Activated T-helper 1 cell treated with anti-CD3 and anti-CD28 coated beads, Interleukin-2, amount 50 U/mL, for 16 hours (primary cell): Measurements from ENCODE around the gene KIAA1755.

Source experiments
- DNase-seq, 2 donors: peaks; one replicate each; pipeline ENCODE4 v3.0.0-alpha.2; 2020; ENCODE audit warnings: low read depth in 1 of 2, low spot score in 1 of 2

KIAA1755 gene

GRCh38 chr20:38190166-38190565, 70.4 kb downstream of the KIAA1755 start:
- DNase-seq = no peak

GRCh38 chr20:38187517-38187916, 73.0 kb downstream of the KIAA1755 start:
- DNase-seq = no peak

- DNase-seq = no peak
Measured at GRCh38 chr20:38186788-38187221, 73.7 kb downstream of the KIAA1755 start.

GRCh38 chr20:38184101-38184500, 76.4 kb downstream of the KIAA1755 start:
- DNase-seq = no peak

- no peak for DNase-seq
Measured at GRCh38 chr20:38181971-38182370, 78.6 kb downstream of the KIAA1755 start.

GRCh38 chr20:38181207-38181801, 79.2 kb downstream of the KIAA1755 start:
- no peak for DNase-seq

GRCh38 chr20:38180781-38181180, 79.8 kb downstream of the KIAA1755 start:
- no peak for DNase-seq

- DNase-seq = no peak
Measured at GRCh38 chr20:38179846-38180245, 80.7 kb downstream of the KIAA1755 start.

GRCh38 chr20:38178581-38178980, 82.0 kb downstream of the KIAA1755 start:
- DNase-seq = no peak

- no peak for DNase-seq
Measured at GRCh38 chr20:38178065-38178491, 82.5 kb downstream of the KIAA1755 start.

- DNase-seq = no peak
Measured at GRCh38 chr20:38177201-38177600, 83.3 kb downstream of the KIAA1755 start.

GRCh38 chr20:38175304-38176180, 85.0 kb downstream of the KIAA1755 start:
- DNase-seq = no peak

GRCh38 chr20:38173237-38174156, 87.0 kb downstream of the KIAA1755 start:
- DNase-seq = no peak

- DNase-seq = no peak
Measured at GRCh38 chr20:38172408-38172807, 88.1 kb downstream of the KIAA1755 start.

GRCh38 chr20:38171675-38172043, 88.9 kb downstream of the KIAA1755 start:
- DNase-seq = no peak

GRCh38 chr20:38170826-38171674, 89.5 kb downstream of the KIAA1755 start:
- DNase-seq = no peak

- DNase-seq = no peak
Measured at GRCh38 chr20:38170219-38170825, 90.2 kb downstream of the KIAA1755 start.

- no peak for DNase-seq
Measured at GRCh38 chr20:38169636-38170193, 90.8 kb downstream of the KIAA1755 start.

GRCh38 chr20:38168791-38169589, 91.5 kb downstream of the KIAA1755 start:
- DNase-seq = no peak
